Tibial nerve (tissue), 3 donors: ENCODE measurements around the gene LRBA.

Source experiments
- CTCF ChIP-seq, 5 experiments: fragments of 200-600 bp in 3 of 5; fragments of 450-650 bp in 2 of 5; sonication (generic) in 3 of 5; IDR thresholded peaks; one replicate each; pipeline ENCODE4 v1.5.1; 2016 to 2019; ENCODE audit warnings: antibody characterized with exemption in 5 of 5, mild to moderate bottlenecking in 3 of 5, moderate library complexity in 2 of 5
- POLR2A ChIP-seq, 2 donors: fragments of 450-650 bp; IDR thresholded peaks; one replicate each; pipeline ENCODE4 v1.6.1; 2017; ENCODE audit warnings: antibody characterized with exemption in 2 of 2, mild to moderate bottlenecking in 2 of 2, moderate library complexity in 2 of 2

- TF ChIP-seq CTCF (IDR thresholded peaks at IDR 0.05) (no peak), POLR2A (IDR thresholded peaks at IDR 0.05) (no peak)
Measured at GRCh38 chr4:150628073-150628472, 387.0 kb downstream of the LRBA start.
